HepG2 (cell line): Measurements from ENCODE around the gene MS4A3. TPM values are rescaled to one million over a fixed set of nuclear protein-coding genes. Genes with fewer than 3 reads are reported as not detected.
A peak's percentile ranks its signal among the peaks of the same experiment; 100 is the strongest.
"Not testable (repeated sequence)": the region's sequence is repeated elsewhere in the genome, so short reads cannot be mapped to it uniquely, and the experiment has no call there.

Experiments
- ATAC-seq: fragments of 200-7000 bp; cut with Tn5 transposase; 3 replicates; pipeline ENCODE4 v1.9.1; 2020; ENCODE audit warnings: mild to moderate bottlenecking, moderate library complexity
- BruUV-seq: library from RNA; stranded (reverse); fragments of 400-500 nt; replicated peaks from 2 replicates; lab custom pipeline; 2021; lab: Mats Ljungman, UMichigan
- CTCF ChIA-PET: fragments of 300-600 bp; formaldehyde crosslinking; extraction: SDS; loops from one replicate; lab custom pipeline; 2021; ENCODE audit warnings: low total read pairs, inconsistent platforms, low intra/inter-chr PET ratio; lab: Yijun Ruan, JAX
- POLR2A ChIA-PET: fragments of 350-600 bp; sonication (Branson Sonifier 250); formaldehyde crosslinking; loops from one replicate; lab custom pipeline; 2020; ENCODE audit warnings: antibody characterized with exemption, inconsistent platforms; lab: Yijun Ruan, JAX
- DNase-seq: peaks from one replicate; pipeline ENCODE4 v3.0.0-alpha.2; 2015; ENCODE audit warnings: low spot score
- FAIRE-seq: peaks from 3 replicates; lab custom pipeline; 2011; peaks lifted over from hg19 to GRCh38; lab: Jason Lieb, UNC
- H2AFZ ChIP-seq: one replicate; pipeline ENCODE4 v1.6.1; 2011; ENCODE audit warnings: low read length, inconsistent platforms
- H3K27ac ChIP-seq: fragments of 300-600 bp; 3 replicates; pipeline ENCODE4 v1.8.0; 2011; ENCODE audit warnings: mixed run types, mild to moderate bottlenecking, mixed read lengths, low read length, inconsistent platforms; ENCODE audit not compliant: insufficient read depth; ENCODE audit errors: extremely low read length
- H3K27me3 ChIP-seq, 2 experiments: fragments of 200-600 bp in 1 of 2; 2 replicates in 1 of 2; 3 replicates in 1 of 2; pipeline versions ENCODE4 v1.6.0 to v1.8.0; 2011; ENCODE audit warnings: low read length in 2 of 2, mild to moderate bottlenecking in 2 of 2, moderate library complexity in 2 of 2, inconsistent platforms in 1 of 2; ENCODE audit not compliant: insufficient read depth in 2 of 2, control insufficient read depth in 1 of 2
- H3K36me3 ChIP-seq, 2 experiments: fragments of 200-600 bp in 1 of 2; replicated peaks in 1 of 2; 2 replicates in 1 of 2; 3 replicates in 1 of 2; pipeline versions ENCODE4 v1.5.1 to v1.8.0; 2011; ENCODE audit warnings: low read length in 2 of 2, inconsistent platforms in 1 of 2; ENCODE audit not compliant: insufficient read depth in 2 of 2, control insufficient read depth in 1 of 2
- H3K4me1 ChIP-seq: 2 replicates; pipeline ENCODE4 v1.5.1; 2012; ENCODE audit warnings: low read length, inconsistent platforms; ENCODE audit not compliant: insufficient read depth
- H3K4me2 ChIP-seq: 2 replicates; pipeline ENCODE4 v1.6.0; 2011; ENCODE audit warnings: low read depth, low read length, inconsistent platforms
- H3K4me3 ChIP-seq, 3 experiments: fragments of 200-600 bp in 1 of 3; sonication (generic), shearing (Covaris generic) in 1 of 3; replicated peaks in 1 of 3; 2 replicates each; pipeline ENCODE4 v1.5.1; 2011 to 2016; ENCODE audit warnings: low read length in 3 of 3, inconsistent platforms in 2 of 3, low read depth in 2 of 3, mild to moderate bottlenecking in 2 of 3, control low read depth in 1 of 3, mixed read lengths in 1 of 3; ENCODE audit not compliant: insufficient read depth in 1 of 3
- H3K79me2 ChIP-seq: one replicate; pipeline ENCODE4 v1.6.1; 2011; ENCODE audit warnings: low read length, inconsistent platforms; ENCODE audit not compliant: insufficient read depth
- H3K9ac ChIP-seq: 2 replicates; pipeline ENCODE4 v1.6.0; 2011; ENCODE audit warnings: mild to moderate bottlenecking, low read depth, low read length, inconsistent platforms; ENCODE audit not compliant: insufficient read depth
- H3K9me3 ChIP-seq: 2 replicates; pipeline ENCODE4 v1.5.1; 2012; ENCODE audit warnings: mild to moderate bottlenecking, low read length
- H4K20me1 ChIP-seq: 2 replicates; pipeline ENCODE4 v1.6.0; 2011; ENCODE audit warnings: inconsistent platforms, mild to moderate bottlenecking, low read length, moderate library complexity; ENCODE audit not compliant: insufficient read depth
- CREM ChIP-seq, 2 experiments: sonication (generic) in 1 of 2; formaldehyde crosslinking in 1 of 2; IDR thresholded peaks; 2 replicates each; pipeline versions ENCODE4 v1.4.0 to v1.6.1; 2016 to 2020; ENCODE audit warnings: antibody characterized with exemption in 1 of 2, mild to moderate bottlenecking in 1 of 2, missing genetic modification reagents in 1 of 2
- MAFK ChIP-seq, 2 experiments: IDR thresholded peaks in 1 of 2; conservative IDR thresholded peaks in 1 of 2; 2 replicates each; pipeline ENCODE4 v1.6.1; 2011; ENCODE audit warnings: improper control_type of control experiment in 2 of 2, low read length in 2 of 2
- ZFX ChIP-seq: sonication (generic); formaldehyde crosslinking; IDR thresholded peaks from 2 replicates; pipeline ENCODE4 v1.4.0; 2020; ENCODE audit warnings: mild to moderate bottlenecking, low read depth, missing genetic modification reagents, moderate library complexity
- WGBS: methylation state at CpG from one replicate; pipeline ENCODE4 v1.1.6; 2017; ENCODE audit warnings: low lambda C conversion rate; 5-methylcytosine and 5-hydroxymethylcytosine counted together
- in situ Hi-C: cut with HindIII; loops from 2 replicates; pipeline ENCODE4 v1.10.0; 2017; ENCODE audit warnings: low pct_unique_long_range_greater_than_20kb; ENCODE audit not compliant: extremely low pct_ligation_motif_present
- intact Hi-C: fragments of 100-400 bp; cut with micrococcal nuclease; formaldehyde crosslinking; loops from one replicate; pipeline ENCODE4 v1.10.0; 2022; ENCODE audit not compliant: unreplicated experiment
- polyA plus RNA-seq, 8 experiments: library from polyadenylated mRNA; depleted of rRNA in 3 of 8; stranded (reverse) in 7 of 8; unstranded in 1 of 8; fragments of >200 nt; fragmentation: Illumina TruSeq in 4 of 8; extraction: Trizol in 4 of 8; gene quantifications; 2 replicates each; pipeline versions ENCODE4 v1.2.1 to v1.2.3, GENCODE V29; 2011 to 2016; ENCODE audit warnings: low read depth in 4 of 8, missing spikeins in 1 of 8, mixed read lengths in 1 of 8; ENCODE audit not compliant: insufficient read depth in 1 of 8
- total RNA-seq, 5 experiments: library from RNA; depleted of rRNA; stranded (reverse); fragments of >200 nt; fragmentation: Illumina TruSeq; extraction: Trizol; gene quantifications; 2 replicates each; pipeline ENCODE4 v1.2.3, GENCODE V29; 2016; ENCODE audit warnings: low read depth in 1 of 5

Gene MS4A3
- total and polyA plus RNA-seq, 2 of the 13 experiments (the other 11 are each of a cell fraction or from before 2014, with no cell fraction given): not detected

DNA sequence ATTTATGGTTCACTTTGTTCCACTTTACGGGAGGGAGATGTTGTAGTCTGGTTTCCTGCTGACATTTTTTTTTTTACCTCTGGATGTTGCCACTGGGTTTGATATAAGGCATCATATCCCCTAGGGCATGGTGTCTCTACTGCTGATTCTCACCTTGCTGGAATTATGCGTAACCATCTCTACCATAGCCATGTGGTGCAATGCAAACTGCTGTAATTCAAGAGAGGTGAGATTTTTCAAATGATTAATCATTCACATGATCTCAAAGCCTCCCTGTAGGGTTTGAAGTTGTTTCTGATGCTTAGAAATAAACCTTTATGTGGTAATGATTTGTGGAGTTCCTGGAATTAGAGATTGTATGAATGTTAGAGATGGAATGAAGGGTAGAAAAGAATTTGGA is 13.0 kb downstream of the MS4A3 start (continued):
- TF ChIP-seq CREM (IDR thresholded peaks at IDR 0.05) (no peak), CREM (CRISPR knock-in tag; IDR thresholded peaks at IDR 0.05) (no peak)

DNA sequence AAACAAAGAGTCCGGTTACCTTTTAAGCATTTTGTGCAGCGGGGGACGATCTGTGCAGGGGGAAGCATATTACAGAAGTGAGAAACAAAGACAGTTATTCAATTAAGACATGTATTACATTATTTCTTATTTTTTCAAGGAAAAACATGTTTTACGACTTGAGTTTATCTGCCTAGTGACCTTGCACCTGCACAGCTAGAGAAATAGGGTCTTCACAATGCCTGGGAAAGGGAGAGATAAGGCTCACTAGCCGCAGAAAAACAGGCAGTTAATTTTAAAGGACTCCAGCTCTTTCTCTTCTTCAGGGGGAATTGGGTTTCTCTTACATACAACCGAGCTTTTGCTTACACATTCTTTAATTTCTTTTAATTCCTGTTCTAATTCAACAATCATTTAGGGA is 15.2 kb downstream of the MS4A3 start:
- H3K79me2 ChIP-seq, ATAC-seq, POLR2A ChIA-PET, H3K27ac ChIP-seq, H4K20me1 ChIP-seq, intact Hi-C loops, FAIRE-seq, H3K4me3 ChIP-seq, H3K4me1 ChIP-seq, DNase-seq, H3K36me3 ChIP-seq, CTCF ChIA-PET, in situ Hi-C loops, H2AFZ ChIP-seq, H3K9me3 ChIP-seq, H3K9ac ChIP-seq, H3K4me2 ChIP-seq, BruUV-seq, H3K27me3 ChIP-seq: not testable (repeated sequence)
- 29% methylated on average over 6 of the region's 6 CpGs for WGBS

DNA sequence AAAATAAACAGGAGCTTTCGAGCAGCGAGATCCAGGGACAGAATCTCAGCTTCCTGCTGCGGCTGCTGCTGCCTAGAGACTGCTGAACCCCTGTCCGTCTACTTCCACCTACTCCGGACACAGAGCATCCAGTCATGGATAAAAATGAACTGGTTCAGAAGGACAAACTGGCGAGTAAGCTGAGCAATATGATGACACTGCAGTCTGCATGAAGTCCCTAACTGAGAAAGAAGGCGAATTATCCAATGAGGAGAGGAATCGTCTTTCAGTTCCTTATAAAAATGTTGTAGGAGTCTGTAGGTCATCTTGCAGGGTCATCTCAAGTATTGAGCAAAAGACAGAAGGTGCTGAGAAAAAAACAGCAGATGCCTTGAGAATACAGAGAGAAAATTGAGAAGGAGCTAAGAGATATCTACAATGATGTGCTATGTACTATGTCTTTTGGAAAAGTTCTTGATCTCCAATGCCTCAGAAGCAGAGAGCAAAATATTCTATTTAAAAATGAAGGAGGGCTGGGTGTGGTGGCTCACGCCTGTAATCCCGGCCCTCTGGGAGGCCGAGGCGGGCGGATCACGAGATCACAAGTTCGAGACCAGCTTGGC is 20.9 kb downstream of the MS4A3 start:
- Histone ChIP-seq H4K20me1 (no peaks in the 10 kb centered on the region), H3K9ac (no peak overlapping the region), H3K4me1 (no peaks in the 10 kb centered on the region)
- no peak for FAIRE-seq
- ATAC-seq: no peak
- BruUV-seq: no TSS peak
- no peak for TF ChIP-seq ZFX
- peak; percentile 18 to 29; a peak in 2 of 4 replicates for TF ChIP-seq MAFK (conservative IDR thresholded peaks at IDR 0.05 in 1 of 2, IDR thresholded peaks at IDR 0.05 in 1 of 2; ENCODE audit: low read length in 2 of 2)
- TF ChIP-seq, all 625 proteins: peak for 1
- in situ Hi-C loops (no loop called here), intact Hi-C loops (no loop called here)
- no peak overlapping the region for H3K4me2 ChIP-seq
- no peaks in the 10 kb centered on the region for H3K36me3 ChIP-seq
- no peaks in the 10 kb centered on the region for H3K79me2 ChIP-seq
- H3K27ac ChIP-seq: no peak overlapping the region
- ChIA-PET POLR2A (no interaction called here), CTCF (no interaction called here)
- DNase-seq: no peak
- H3K27me3 ChIP-seq: no peaks in the 10 kb centered on the region
- H2AFZ ChIP-seq: no peak overlapping the region
- no peaks in the 10 kb centered on the region for H3K9me3 ChIP-seq
- WGBS: 36% methylated on average over 15 of the region's 15 CpGs
- H3K4me3 ChIP-seq: no peak overlapping the region
